Measurements from ENCODE around the gene HIKESHI.
"Not testable (repeated sequence)": the region's sequence is repeated elsewhere in the genome, so short reads cannot be mapped to it uniquely, and the experiment has no call there.

HIKESHI gene

GRCh38 chr11:86294026-86294425 is 8.0 kb upstream of the HIKESHI start:
- no peak for FAIRE-seq

DNA sequence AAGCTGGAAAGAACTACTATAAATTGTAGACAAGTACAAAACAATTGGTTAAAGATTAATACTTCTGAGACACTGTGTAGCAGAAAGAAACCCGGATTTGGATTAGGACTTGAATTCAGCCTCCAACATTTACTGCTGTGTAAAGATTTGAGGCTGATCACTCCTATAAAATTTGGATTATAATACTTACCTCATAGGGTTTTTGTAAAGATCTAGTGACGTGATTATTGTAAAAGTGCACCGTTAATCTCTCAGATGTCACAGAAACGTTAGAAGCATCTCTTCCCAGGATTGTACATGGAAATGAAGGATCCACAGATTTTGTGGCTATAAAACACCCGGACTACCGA is 323 bp upstream of the HIKESHI start:
- FAIRE-seq, result no peak

DNA sequence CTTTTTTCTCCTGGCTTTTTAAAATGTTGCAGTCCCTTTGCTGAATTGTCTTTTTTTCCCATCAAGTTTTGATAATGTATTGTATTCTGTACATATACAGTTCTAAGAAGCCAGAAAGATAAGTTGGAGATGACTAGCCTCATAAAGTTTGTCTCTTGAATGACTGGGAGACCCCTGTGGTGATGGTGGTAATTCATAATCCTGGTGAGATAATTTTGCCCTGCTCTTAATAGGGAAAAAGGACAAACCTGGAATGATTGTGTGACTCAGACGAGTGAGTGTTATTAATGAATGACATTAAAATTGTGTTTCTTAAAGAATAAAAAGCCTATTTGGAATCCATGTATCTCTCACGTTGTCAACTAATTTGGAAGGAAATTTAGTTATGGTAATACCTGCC is 1.2 kb downstream of the HIKESHI start:
- no peak for FAIRE-seq

GRCh38 chr11:86308710-86309109 is 6.7 kb downstream of the HIKESHI start:
- not testable (repeated sequence) for FAIRE-seq

- no peak for FAIRE-seq
Measured at GRCh38 chr11:86313793-86314192, 11.8 kb downstream of the HIKESHI start.

GRCh38 chr11:86314636-86315035 is 12.6 kb downstream of the HIKESHI start:
- no peak for FAIRE-seq

GRCh38 chr11:86335131-86335767 is 33.2 kb downstream of the HIKESHI start:
- no peak for FAIRE-seq

DNA sequence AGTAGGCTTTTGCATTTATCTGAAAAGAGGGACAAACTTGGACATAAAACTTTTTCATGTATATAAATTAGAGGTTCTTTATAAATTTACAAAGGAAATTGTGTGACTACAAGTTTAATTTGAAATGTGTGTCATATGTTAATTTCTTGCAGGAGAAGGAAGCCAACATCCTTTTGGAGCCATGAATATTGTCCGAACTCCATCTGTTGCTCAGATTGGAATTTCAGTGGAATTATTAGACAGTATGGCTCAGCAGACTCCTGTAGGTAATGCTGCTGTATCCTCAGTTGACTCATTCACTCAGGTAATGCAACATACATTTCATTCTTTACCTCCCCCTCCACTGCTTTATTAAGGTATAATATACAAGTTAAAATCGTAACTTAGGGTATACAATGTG is 35.2 kb downstream of the HIKESHI start:
- no peak for FAIRE-seq

DNA sequence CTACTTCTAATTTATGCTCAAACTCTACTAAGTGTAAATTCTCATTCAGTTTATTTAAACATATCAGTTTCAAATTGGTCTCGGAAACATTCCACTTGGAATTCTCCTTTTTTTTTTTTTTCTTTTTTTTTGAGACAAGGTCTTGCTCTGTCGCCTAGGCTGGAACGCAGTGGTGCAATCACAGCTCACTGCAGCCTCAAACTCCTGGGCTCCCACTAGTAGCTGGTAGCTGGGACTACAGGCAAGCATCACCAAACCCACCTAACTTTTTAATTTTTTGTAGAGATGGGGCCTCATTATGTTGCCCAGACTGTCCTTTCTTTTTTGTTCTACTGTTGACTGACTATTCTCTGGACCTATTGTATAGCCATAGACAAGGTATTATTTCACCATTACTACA is 39.3 kb downstream of the HIKESHI start:
- FAIRE-seq, result no peak

- no peak for FAIRE-seq
Measured at GRCh38 chr11:86346513-86346912, 44.5 kb downstream of the HIKESHI start.

GRCh38 chr11:86355256-86355655 is 53.2 kb downstream of the HIKESHI start:
- no peak for FAIRE-seq

- not testable (repeated sequence) for FAIRE-seq
Measured at GRCh38 chr11:86357412-86357811, 55.4 kb downstream of the HIKESHI start.

GRCh38 chr11:86358720-86359119 is 56.7 kb downstream of the HIKESHI start:
- no peak for FAIRE-seq

DNA sequence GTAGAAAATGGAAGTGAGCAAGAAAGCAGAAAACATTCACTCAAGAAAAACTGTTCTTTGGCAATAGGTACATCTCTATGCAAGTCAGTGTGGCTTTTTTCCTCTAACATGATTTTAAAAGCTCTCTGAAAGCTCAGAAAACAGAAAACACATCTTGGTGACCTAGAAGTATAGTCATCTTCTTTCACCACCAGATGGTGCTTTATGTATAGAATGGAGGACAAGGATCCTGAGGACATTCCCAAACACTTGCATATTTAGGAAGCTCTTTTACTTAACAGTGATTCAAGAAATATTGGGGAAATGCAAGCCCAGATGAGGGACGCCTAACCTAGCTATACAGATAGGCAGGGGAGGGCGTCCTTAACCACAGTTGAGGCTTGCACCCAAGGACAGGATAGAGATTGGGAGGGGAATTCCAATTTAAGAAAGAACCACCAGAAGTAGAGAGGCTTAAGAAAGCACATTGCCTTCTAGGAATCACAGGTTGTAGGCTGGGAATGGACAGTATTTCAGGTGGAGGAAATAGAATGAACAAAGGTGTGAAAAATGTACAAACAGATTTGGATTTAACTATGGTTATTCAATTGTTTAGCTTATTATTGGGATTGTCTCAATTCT is 58.8 kb downstream of the HIKESHI start:
- peak; percentile 94 for FAIRE-seq

DNA sequence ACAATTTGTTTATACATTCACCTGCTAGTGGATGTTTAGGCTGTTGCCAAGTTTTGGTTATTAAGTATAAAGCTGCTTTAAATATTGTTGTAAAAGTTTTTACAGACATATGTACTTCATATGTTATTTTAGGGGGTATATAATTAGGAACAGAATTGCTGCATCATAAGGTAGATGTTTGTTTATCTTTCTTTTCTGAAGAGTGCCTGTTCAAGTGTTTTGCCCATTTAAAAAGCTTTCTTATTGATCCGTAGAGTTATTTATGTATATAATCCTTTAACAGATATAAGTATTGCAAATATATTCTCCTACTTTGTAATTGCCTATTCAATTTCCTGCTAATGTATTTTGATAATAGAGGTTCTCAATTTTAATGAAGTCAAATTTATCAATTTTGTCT is 61.4 kb downstream of the HIKESHI start:
- FAIRE-seq, result peak; percentile 41

- no peak for FAIRE-seq
Measured at GRCh38 chr11:86365546-86365945, 63.5 kb downstream of the HIKESHI start.

GRCh38 chr11:86369668-86370067 is 67.6 kb downstream of the HIKESHI start:
- FAIRE-seq, result no peak

DNA sequence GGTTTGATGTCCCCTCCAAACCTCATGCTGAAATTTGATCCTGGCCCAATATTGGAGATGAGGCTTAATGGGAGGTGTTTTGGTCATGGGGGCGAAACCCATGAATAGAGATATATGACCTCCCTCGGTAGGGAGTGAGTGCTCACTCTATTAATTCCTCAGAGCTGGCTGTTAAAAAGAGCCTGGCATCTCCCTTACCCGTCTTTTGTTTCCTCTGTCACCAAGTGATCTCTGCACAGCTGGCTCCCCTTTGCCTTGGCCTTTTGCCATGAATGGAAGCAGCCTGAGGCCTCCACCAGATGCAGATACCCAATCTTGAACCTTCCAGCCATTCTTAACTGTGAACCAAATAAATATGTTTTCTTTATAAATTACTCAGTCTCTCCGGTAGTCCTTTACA is 68.1 kb downstream of the HIKESHI start:
- FAIRE-seq, result no peak

DNA sequence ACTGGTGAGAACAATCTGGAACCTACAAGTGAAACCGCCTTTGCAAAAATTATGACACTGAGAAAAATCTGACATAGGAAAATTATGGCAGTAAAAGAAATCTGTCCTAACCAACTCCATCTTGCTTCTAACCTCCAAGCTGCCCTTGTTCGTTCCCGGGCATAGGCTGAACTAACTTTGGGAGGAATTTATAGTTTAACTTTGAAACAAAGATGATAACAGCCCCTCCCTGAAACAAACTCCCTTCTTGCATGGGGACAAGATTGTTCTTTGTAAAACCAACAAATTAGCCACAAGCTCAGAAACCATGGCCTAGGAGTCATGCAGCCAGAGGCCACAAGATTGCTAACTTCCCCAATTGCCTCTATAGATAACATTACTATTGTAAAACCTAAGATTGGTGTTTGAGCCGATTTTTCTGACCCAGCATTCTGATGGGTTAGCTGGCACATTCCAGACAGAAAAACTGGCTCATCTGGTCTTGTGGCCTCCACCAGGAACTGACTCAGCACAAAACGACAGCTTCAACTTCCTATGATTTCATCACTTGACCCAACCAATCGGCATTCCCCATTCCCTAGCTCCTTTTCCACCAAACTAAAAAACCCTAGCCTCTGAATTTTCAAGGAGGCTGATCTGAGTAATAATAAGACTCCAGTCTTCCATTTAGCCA is 69.0 kb downstream of the HIKESHI start:
- FAIRE-seq, result no peak

- FAIRE-seq, result no peak
Measured at GRCh38 chr11:86372041-86372440, 70.0 kb downstream of the HIKESHI start.

DNA sequence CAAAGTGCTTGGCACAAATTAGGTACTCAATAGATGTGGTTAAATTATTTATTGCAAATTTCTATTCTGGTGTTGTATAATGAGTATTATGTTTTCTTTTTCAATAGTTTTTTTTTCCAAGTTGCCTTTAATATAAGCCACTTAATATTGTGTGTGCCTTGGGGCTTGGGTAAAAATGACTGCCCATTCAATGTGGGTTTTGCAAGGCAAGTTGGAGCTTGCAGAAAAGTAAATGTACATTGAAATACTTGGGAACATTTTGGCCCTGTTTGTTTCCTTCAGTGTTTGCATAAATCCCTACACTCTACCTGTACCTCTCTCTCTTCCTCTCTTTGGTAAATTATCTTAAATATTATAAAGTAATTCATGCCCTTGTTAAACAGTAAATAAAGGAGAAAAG is 70.5 kb downstream of the HIKESHI start:
- FAIRE-seq, result no peak

- no peak for FAIRE-seq
Measured at GRCh38 chr11:86374069-86374468, 72.0 kb downstream of the HIKESHI start.

- FAIRE-seq, result no peak
Measured at GRCh38 chr11:86374586-86374985, 72.5 kb downstream of the HIKESHI start, which contains the start of gene CCDC81. CCDC81 (plus strand) TSS chr11:86374887; CDS start chr11:86375164, 277 bp downstream.

DNA sequence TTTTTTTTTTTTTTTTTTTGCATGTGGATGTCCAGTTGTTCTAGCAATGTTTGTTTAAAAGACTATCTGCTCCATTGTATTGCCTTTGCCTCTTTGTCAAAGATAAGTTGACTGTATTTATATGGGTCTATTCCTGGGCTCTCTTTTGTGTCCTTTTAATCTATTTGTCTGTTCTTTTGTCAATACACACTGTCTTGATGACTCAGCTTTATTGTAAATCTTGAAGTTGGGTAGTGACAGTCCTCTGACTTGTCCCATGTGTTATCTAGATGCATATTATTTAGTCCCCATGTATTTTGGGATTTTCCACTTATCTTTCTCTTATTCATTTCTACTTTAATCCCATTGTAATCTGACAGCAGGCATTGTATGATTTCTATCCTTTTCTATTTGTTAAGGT is 75.9 kb downstream of the HIKESHI start:
- FAIRE-seq, result no peak
